A549 (cell line): ENCODE measurements around the gene PALLD. TPM values are rescaled to one million over a fixed set of nuclear protein-coding genes. Genes with fewer than 3 reads are reported as not detected.

Experiments
- ATAC-seq, 2 experiments: fragments of 200-7000 bp in 1 of 2; fragments of >200 bp in 1 of 2; cut with Nextera tagmentation in 1 of 2; cut with Tn5 transposase in 1 of 2; 3 replicates each; pipeline versions ENCODE4 v1.8.0 to v1.9.1; 2018 to 2020; ENCODE audit warnings: mild to moderate bottlenecking in 1 of 2, moderate library complexity in 1 of 2
- CTCF ChIA-PET: fragments of 300-600 bp; sonication (Branson Sonifier 250); formaldehyde crosslinking; extraction: SDS; loops from one replicate; lab custom pipeline; 2021; ENCODE audit warnings: antibody characterized with exemption, inconsistent platforms; lab: Yijun Ruan, JAX
- POLR2A ChIA-PET: fragments of 350-600 bp; formaldehyde crosslinking; extraction: SDS; loops from one replicate; lab custom pipeline; 2021; ENCODE audit warnings: antibody characterized with exemption, inconsistent platforms; lab: Yijun Ruan, JAX
- DNase-seq, 2 experiments: peaks; one replicate each; pipeline versions ENCODE4 v3.0.0 to v3.0.0-alpha.2; 2011 to 2016; ENCODE audit warnings: low read depth in 1 of 2, low spot score in 1 of 2
- FAIRE-seq: peaks from 2 replicates; lab custom pipeline; 2011; peaks lifted over from hg19 to GRCh38; lab: Jason Lieb, UNC
- H3K27ac ChIP-seq, 2 experiments: fragments of >200 bp; sonication (Bioruptor Twin); formaldehyde crosslinking; 3 replicates each; pipeline ENCODE4 v1.5.1; 2016 to 2017
- H3K4me1 ChIP-seq: fragments of >200 bp; sonication (Bioruptor Twin); formaldehyde crosslinking; 3 replicates; pipeline ENCODE4 v1.6.1; 2016
- H3K4me2 ChIP-seq: fragments of >200 bp; sonication (Bioruptor Twin); formaldehyde crosslinking; 3 replicates; pipeline ENCODE4 v1.6.1; 2016
- H3K4me3 ChIP-seq: fragments of >200 bp; sonication (Bioruptor Twin); formaldehyde crosslinking; 3 replicates; pipeline ENCODE4 v1.5.1; 2016
- H3K9me3 ChIP-seq: fragments of >200 bp; sonication (Bioruptor Twin); formaldehyde crosslinking; 3 replicates; pipeline ENCODE4 v1.6.1; 2016
- CEBPB ChIP-seq, 2 experiments: fragments of >200 bp in 1 of 2; sonication (Bioruptor Twin) in 1 of 2; formaldehyde crosslinking in 1 of 2; IDR thresholded peaks; 2 replicates each; pipeline ENCODE4 v1.6.1; 2012 to 2016
- CHD2 ChIP-seq: fragments of 150-350 bp; IDR thresholded peaks from 2 replicates; pipeline ENCODE4 v1.6.1; 2014; ENCODE audit warnings: low read length; ENCODE audit not compliant: partially characterized antibody
- EP300 ChIP-seq, 2 experiments: fragments of >200 bp; sonication (Bioruptor Twin); formaldehyde crosslinking; IDR thresholded peaks; 2 replicates in 1 of 2; 3 replicates in 1 of 2; pipeline ENCODE4 v1.6.1; 2016 to 2017
- ESRRA ChIP-seq: fragments of 150-350 bp; IDR thresholded peaks from 2 replicates; pipeline ENCODE4 v1.6.1; 2014; ENCODE audit warnings: mild to moderate bottlenecking, low read length, borderline replicate concordance
- FOSB ChIP-seq: fragments of 250-450 bp; sonication (Bioruptor Pico); IDR thresholded peaks from 2 replicates; pipeline ENCODE4 v1.5.0; 2020; ENCODE audit warnings: mild to moderate bottlenecking, moderate library complexity
- FOSL2 ChIP-seq, 2 experiments: fragments of 450-650 bp in 1 of 2; fragments of >200 bp in 1 of 2; sonication (Bioruptor Twin) in 1 of 2; formaldehyde crosslinking; IDR thresholded peaks; 2 replicates each; pipeline versions ENCODE4 v1.5.0 to v1.6.1; 2016 to 2020; ENCODE audit warnings: mild to moderate bottlenecking in 1 of 2, moderate library complexity in 1 of 2
- FOXS1 ChIP-seq: fragments of 250-450 bp; sonication (Bioruptor Pico); IDR thresholded peaks from 2 replicates; pipeline ENCODE4 v1.5.0; 2020; ENCODE audit warnings: mild to moderate bottlenecking, moderate library complexity
- GATA3 ChIP-seq: IDR thresholded peaks from 2 replicates; pipeline ENCODE4 v1.6.1; 2012; ENCODE audit warnings: borderline replicate concordance
- HES2 ChIP-seq: fragments of >200 bp; sonication (Bioruptor Twin); formaldehyde crosslinking; IDR thresholded peaks from 2 replicates; pipeline ENCODE4 v1.6.1; 2016
- HOXA7 ChIP-seq: fragments of 250-450 bp; sonication (Bioruptor Pico); IDR thresholded peaks from 2 replicates; pipeline ENCODE4 v1.5.0; 2020; ENCODE audit warnings: mild to moderate bottlenecking, moderate library complexity
- HOXB13 ChIP-seq: fragments of 250-450 bp; sonication (Bioruptor Pico); IDR thresholded peaks from 2 replicates; pipeline ENCODE4 v1.5.0; 2020; ENCODE audit warnings: low read depth, mild to moderate bottlenecking, moderate library complexity
- HOXB5 ChIP-seq: fragments of 250-450 bp; sonication (Bioruptor Pico); IDR thresholded peaks from 2 replicates; pipeline ENCODE4 v1.5.0; 2020; ENCODE audit warnings: mild to moderate bottlenecking, moderate library complexity
- JUN ChIP-seq, 2 experiments: fragments of >200 bp; sonication (Bioruptor Twin); formaldehyde crosslinking; IDR thresholded peaks; 2 replicates in 1 of 2; 3 replicates in 1 of 2; pipeline ENCODE4 v1.6.1; 2016 to 2017
- JUNB ChIP-seq: fragments of >200 bp; sonication (Bioruptor Twin); formaldehyde crosslinking; IDR thresholded peaks from 2 replicates; pipeline ENCODE4 v1.6.1; 2016
- KDM1A ChIP-seq: fragments of 200-600 bp; sonication (generic); IDR thresholded peaks from 2 replicates; pipeline ENCODE4 v1.6.1; 2016; ENCODE audit warnings: low read depth, mild to moderate bottlenecking
- MAZ ChIP-seq: fragments of 150-350 bp; IDR thresholded peaks from 2 replicates; pipeline ENCODE4 v1.6.1; 2014; ENCODE audit warnings: antibody characterized with exemption, low read depth, low read length, borderline replicate concordance
- NFE2L2 ChIP-seq: fragments of 150-350 bp; conservative IDR thresholded peaks from 2 replicates; pipeline ENCODE4 v1.6.1; 2014; ENCODE audit warnings: low read length
- PBX3 ChIP-seq: IDR thresholded peaks from 2 replicates; pipeline ENCODE4 v1.6.1; 2012
- REST ChIP-seq: fragments of 200-600 bp; sonication (generic); IDR thresholded peaks from 2 replicates; pipeline ENCODE4 v1.6.1; 2016; ENCODE audit warnings: antibody characterized with exemption, mild to moderate bottlenecking, moderate library complexity
- RFX5 ChIP-seq: fragments of 450-650 bp; IDR thresholded peaks from 2 replicates; pipeline ENCODE4 v1.7.1; 2014; ENCODE audit warnings: antibody characterized with exemption, mild to moderate bottlenecking, moderate library complexity
- ZC3H11A ChIP-seq: fragments of 450-650 bp; IDR thresholded peaks from 2 replicates; pipeline ENCODE4 v1.6.1; 2014; ENCODE audit warnings: antibody characterized with exemption, mild to moderate bottlenecking
- ZSCAN20 ChIP-seq: fragments of 250-450 bp; sonication (Bioruptor Pico); IDR thresholded peaks from 2 replicates; pipeline ENCODE4 v1.8.0; 2022; ENCODE audit warnings: mild to moderate bottlenecking, moderate library complexity
- WGBS: methylation state at CpG from one replicate; pipeline ENCODE4 v1.1.6; 2017; ENCODE audit errors: missing lambda C conversion rate; 5-methylcytosine and 5-hydroxymethylcytosine counted together
- polyA plus RNA-seq, 4 experiments: library from polyadenylated mRNA; depleted of rRNA in 3 of 4; stranded (reverse); fragments of >200 nt; fragmentation: RNase III in 1 of 4; extraction: RNeasy Plus Mini Kit Qiagen cat#74134 plus additional on column Dnase treatment in 1 of 4; gene quantifications; 2 replicates in 3 of 4; 3 replicates in 1 of 4; pipeline ENCODE4 v1.2.3, GENCODE V29; 2011 to 2017

PALLD gene
- polyA plus RNA-seq, 2 of the 4 experiments (the other 2 are of a cell fraction): 88.8 to 113 TPM

GRCh38 chr4:168522356-168522755 lies 25.5 kb downstream of the PALLD start:
- ATAC-seq: no peak
- CTCF ChIA-PET: no interaction called here
- 73% methylated on average over 2 of the region's 2 CpGs for WGBS
- no peak for TF ChIP-seq FOSL2 (IDR thresholded peaks at IDR 0.05)
- TF ChIP-seq FOSL2 (CRISPR knock-in tag; IDR thresholded peaks at IDR 0.05): no peak
- TF ChIP-seq GATA3: no peak
- no peak for TF ChIP-seq PBX3
- no peak for TF ChIP-seq REST
- no peak for TF ChIP-seq ZSCAN20 (CRISPR knock-in tag)
- peak overlapping the region; percentile 43; the same call in 2 of the 3 replicates for H3K4me2 ChIP-seq
- FAIRE-seq: no peak
- H3K27ac ChIP-seq: peak overlapping the region in 1 of 2 experiments; percentile 30; a peak in 2 of 6 replicates
- POLR2A ChIA-PET: interaction anchor here (1.1 kb wide), 1 partner anchor 43 kb away, joined by 4 read pairs; the partner anchor contains the start of gene DDX60L
- no peaks in the 10 kb centered on the region; the same call in 2 of the 3 replicates for H3K9me3 ChIP-seq
- H3K4me3 ChIP-seq: no peak overlapping the region
- DNase-seq: no peak
- H3K4me1 ChIP-seq: peaks cover 42% of the 10 kb centered on the region

- ChIA-PET CTCF (interaction anchor here (1.0 kb wide), 1 partner anchor 9 kb away, joined by 3 read pairs; no protein-coding TSS in a partner anchor), POLR2A (interaction anchor here (1.1 kb wide), 1 partner anchor 43 kb away, joined by 4 read pairs; the partner anchor contains the start of gene DDX60L)
- TF ChIP-seq EP300 (IDR thresholded peaks at IDR 0.05) (no peak), FOSB (CRISPR knock-in tag) (no peak), HOXB5 (CRISPR knock-in tag) (no peak), CHD2 (no peak), NFE2L2 (no peak), JUN (IDR thresholded peaks at IDR 0.05) (no peak), ESRRA (no peak), HES2 (no peak), RFX5 (no peak), MAZ (no peak), HOXB13 (CRISPR knock-in tag) (no peak), KDM1A (no peak), ZC3H11A (no peak)
- FAIRE-seq (no peak), DNase-seq (no peak), ATAC-seq (no peak)
- Histone ChIP-seq H3K27ac (peak overlapping the region in 1 of 2 experiments; percentile 30; a peak in 2 of 6 replicates), H3K4me2 (no peak overlapping the region), H3K4me1 (peaks cover 48% of the 10 kb centered on the region), H3K9me3 (no peaks in the 10 kb centered on the region), H3K4me3 (no peak overlapping the region)
- 91% methylated on average over 2 of the region's 2 CpGs for WGBS
Measured at GRCh38 chr4:168522829-168523489, 26.1 kb downstream of the PALLD start.

GRCh38 chr4:168524006-168524405 lies 27.2 kb downstream of the PALLD start:
- Histone ChIP-seq H3K27ac (peak overlapping the region; percentile 43 to 73; a peak in 3 of 6 replicates), H3K9me3 (no peaks in the 10 kb centered on the region), H3K4me2 (0 out of 3 replicates have a peak overlapping the region, but pooled peaks have one; percentile 23), H3K4me1 (peaks cover 54% of the 10 kb centered on the region), H3K4me3 (no peak overlapping the region)
- FAIRE-seq: no peak
- no peak for DNase-seq
- no peak for ATAC-seq
- ChIA-PET CTCF (interaction anchor here (1.0 kb wide), 1 partner anchor 8 kb away, joined by 3 read pairs; no protein-coding TSS in a partner anchor), POLR2A (no interaction called here)
- TF ChIP-seq CEBPB (IDR thresholded peaks at IDR 0.05) (0 out of 4 replicates have a peak, but pooled peaks of 1 of the 2 experiments have one; percentile 22), JUNB (0 out of 2 replicates have a peak, but pooled peaks have one; percentile 20), REST (no peak), ZC3H11A (no peak), FOSL2 (IDR thresholded peaks at IDR 0.05) (0 out of 2 replicates have a peak, but pooled peaks have one; percentile 7), FOSL2 (CRISPR knock-in tag; IDR thresholded peaks at IDR 0.05) (peak; percentile 65), FOXS1 (no peak), HOXA7 (CRISPR knock-in tag) (no peak), RFX5 (no peak)
